DND-41 (cell line): Measurements from ENCODE around the gene CCDC137.

ENCODE experiments used
- ATAC-seq: fragments of 200-7000 bp; cut with Tn5 transposase; 3 replicates; pipeline ENCODE4 v1.9.1; 2021; ENCODE audit warnings: low read depth; ENCODE audit not compliant: insufficient read depth
- DNase-seq: peaks from one replicate; pipeline ENCODE4 v3.0.0-alpha.2; 2020
- H2AFZ ChIP-seq: 2 replicates; pipeline ENCODE4 v1.6.0; 2012; ENCODE audit warnings: low read depth, low read length
- H3K27ac ChIP-seq: 2 replicates; pipeline ENCODE4 v1.5.1; 2012; ENCODE audit warnings: low read length, inconsistent platforms
- H3K27me3 ChIP-seq: fragments of 200-600 bp; sonication (generic); 2 replicates; pipeline ENCODE4 v1.6.0; 2012; ENCODE audit warnings: low read length, mild to moderate bottlenecking, inconsistent platforms; ENCODE audit not compliant: insufficient read depth, poor library complexity
- H3K36me3 ChIP-seq: 2 replicates; pipeline ENCODE4 v1.5.1; 2012; ENCODE audit warnings: low read length, inconsistent platforms; ENCODE audit not compliant: insufficient read depth
- H3K4me1 ChIP-seq: 2 replicates; pipeline ENCODE4 v1.5.1; 2012; ENCODE audit warnings: mild to moderate bottlenecking, low read length; ENCODE audit not compliant: insufficient read depth
- H3K4me2 ChIP-seq: 2 replicates; pipeline ENCODE4 v1.6.0; 2012; ENCODE audit warnings: mild to moderate bottlenecking, moderate library complexity, low read length, inconsistent platforms; ENCODE audit not compliant: insufficient read depth
- H3K4me3 ChIP-seq, 2 experiments: fragments of 200-600 bp in 1 of 2; shearing (Covaris generic) in 1 of 2; 2 replicates each; pipeline ENCODE4 v1.5.1; 2012 to 2016; ENCODE audit warnings: inconsistent platforms in 2 of 2, low read length in 2 of 2, mild to moderate bottlenecking in 2 of 2, low read depth in 1 of 2, moderate library complexity in 1 of 2
- H3K79me2 ChIP-seq: 2 replicates; pipeline ENCODE4 v1.6.0; 2012; ENCODE audit warnings: low read length, inconsistent platforms; ENCODE audit not compliant: insufficient read depth
- H3K9ac ChIP-seq: 2 replicates; pipeline ENCODE4 v1.6.0; 2012; ENCODE audit warnings: low read depth, mild to moderate bottlenecking, inconsistent platforms, low read length, moderate library complexity
- H3K9me3 ChIP-seq: 2 replicates; pipeline ENCODE4 v1.5.1; 2012; ENCODE audit warnings: low read length, moderate library complexity, mild to moderate bottlenecking, inconsistent platforms; ENCODE audit not compliant: insufficient read depth, severe bottlenecking
- H4K20me1 ChIP-seq: 2 replicates; pipeline ENCODE4 v1.6.0; 2012; ENCODE audit warnings: low read length; ENCODE audit not compliant: insufficient read depth
- CTCF ChIP-seq: IDR thresholded peaks from 2 replicates; pipeline ENCODE4 v1.5.1; 2012; ENCODE audit warnings: borderline replicate concordance, low read length, moderate library complexity, mild to moderate bottlenecking; ENCODE audit not compliant: poor library complexity, severe bottlenecking; ENCODE audit errors: extremely low read depth
- EZH2 ChIP-seq: IDR thresholded peaks from 3 replicates; pipeline ENCODE4 v1.6.1; 2012; ENCODE audit warnings: borderline replicate concordance, low read depth, mild to moderate bottlenecking, moderate library complexity, low read length, inconsistent platforms; ENCODE audit not compliant: severe bottlenecking

Gene CCDC137

GRCh38 chr17:81693509-81694210 is 27.1 kb downstream of the CCDC137 start:
- no peak overlapping the region for H3K4me2 ChIP-seq
- ATAC-seq, result peak; percentile 27; the same call in 1 of the 3 replicates
- peaks cover 24% of the 10 kb centered on the region for H3K79me2 ChIP-seq
- H3K9me3 ChIP-seq, result no peaks in the 10 kb centered on the region
- no peaks in the 10 kb centered on the region for H3K27me3 ChIP-seq
- no peak overlapping the region for H3K9ac ChIP-seq
- DNase-seq, result no peak
- TF ChIP-seq CTCF (peak; percentile 33), EZH2 (no peak)
- H4K20me1 ChIP-seq, result peaks cover 65% of the 10 kb centered on the region; the same call in 1 of the 2 replicates
- H3K4me1 ChIP-seq, result no peaks in the 10 kb centered on the region
- H3K36me3 ChIP-seq, result peaks cover 98% of the 10 kb centered on the region
- no peak overlapping the region for H2AFZ ChIP-seq
- H3K27ac ChIP-seq, result no peak overlapping the region
- no peak overlapping the region for H3K4me3 ChIP-seq

- Histone ChIP-seq H3K4me3 (no peak overlapping the region), H3K9ac (no peak overlapping the region), H3K27me3 (no peaks in the 10 kb centered on the region), H4K20me1 (peaks cover 57% of the 10 kb centered on the region; the same call in 1 of the 2 replicates), H3K9me3 (no peaks in the 10 kb centered on the region), H3K4me2 (no peak overlapping the region), H3K79me2 (peaks cover 21% of the 10 kb centered on the region), H3K36me3 (peaks cover 91% of the 10 kb centered on the region), H2AFZ (no peak overlapping the region), H3K27ac (no peak overlapping the region), H3K4me1 (no peaks in the 10 kb centered on the region)
- ATAC-seq, result no peak
- no peak for DNase-seq
- TF ChIP-seq EZH2 (no peak), CTCF (no peak)
These were observed 28.3 kb downstream of the CCDC137 start for GRCh38 chr17:81694810-81695209.

GRCh38 chr17:81695211-81695610 is 28.7 kb downstream of the CCDC137 start:
- DNase-seq, result no peak
- Histone ChIP-seq H2AFZ (no peak overlapping the region), H3K4me2 (no peak overlapping the region), H3K27me3 (no peaks in the 10 kb centered on the region), H3K79me2 (peaks cover 21% of the 10 kb centered on the region), H3K9me3 (no peaks in the 10 kb centered on the region), H4K20me1 (peaks cover 53% of the 10 kb centered on the region; the same call in 1 of the 2 replicates), H3K9ac (no peak overlapping the region), H3K27ac (no peak overlapping the region), H3K4me3 (no peak overlapping the region), H3K4me1 (peaks cover under 1% of the 10 kb centered on the region; the same call in 1 of the 2 replicates), H3K36me3 (peaks cover 87% of the 10 kb centered on the region)
- ATAC-seq, result no peak
- no peak for TF ChIP-seq CTCF
- no peak for TF ChIP-seq EZH2
